ENCODE results near the gene VOPP1.

DNA sequence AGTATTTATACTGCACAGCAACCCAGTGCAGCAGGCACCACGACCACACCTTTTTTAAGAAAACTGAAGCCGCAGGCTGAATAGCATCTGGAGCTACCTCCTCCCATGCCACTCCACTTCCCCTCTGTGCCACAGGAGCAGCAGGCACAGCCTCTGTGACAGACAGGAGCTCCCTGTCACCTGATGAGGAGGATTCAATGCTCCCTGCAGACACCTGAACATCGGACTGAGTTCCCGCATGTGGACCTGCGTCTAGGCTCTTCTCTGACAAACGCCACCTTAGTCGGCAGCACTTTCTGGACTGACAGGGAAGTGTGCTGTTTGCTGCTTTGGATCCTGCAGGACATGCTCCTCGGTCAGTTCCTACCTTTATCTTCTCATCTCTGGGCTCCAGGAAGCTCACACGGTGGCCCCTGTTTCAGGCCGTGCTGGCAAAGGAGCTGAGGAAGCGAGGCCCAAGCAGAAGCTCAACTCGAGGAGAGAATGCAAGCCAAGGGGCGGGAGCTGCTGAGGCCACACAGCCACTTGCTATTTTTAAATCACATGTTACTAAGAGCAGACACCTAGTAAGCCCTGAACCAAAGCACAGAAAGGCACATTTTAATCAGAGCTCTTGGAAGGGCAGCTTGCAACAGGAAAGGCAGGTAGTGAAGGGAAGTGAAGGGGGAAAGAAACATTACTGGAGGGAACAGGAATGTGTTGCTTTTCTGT, 56.6 kb downstream of the VOPP1 start:
- no peak for TF ChIP-seq JUND (IDR thresholded peaks at IDR 0.05)
- TF ChIP-seq POLR2AphosphoS5 (IDR thresholded peaks at IDR 0.05; ENCODE audit: low read depth, low read length): no peak
- TF ChIP-seq, protein P1, sequence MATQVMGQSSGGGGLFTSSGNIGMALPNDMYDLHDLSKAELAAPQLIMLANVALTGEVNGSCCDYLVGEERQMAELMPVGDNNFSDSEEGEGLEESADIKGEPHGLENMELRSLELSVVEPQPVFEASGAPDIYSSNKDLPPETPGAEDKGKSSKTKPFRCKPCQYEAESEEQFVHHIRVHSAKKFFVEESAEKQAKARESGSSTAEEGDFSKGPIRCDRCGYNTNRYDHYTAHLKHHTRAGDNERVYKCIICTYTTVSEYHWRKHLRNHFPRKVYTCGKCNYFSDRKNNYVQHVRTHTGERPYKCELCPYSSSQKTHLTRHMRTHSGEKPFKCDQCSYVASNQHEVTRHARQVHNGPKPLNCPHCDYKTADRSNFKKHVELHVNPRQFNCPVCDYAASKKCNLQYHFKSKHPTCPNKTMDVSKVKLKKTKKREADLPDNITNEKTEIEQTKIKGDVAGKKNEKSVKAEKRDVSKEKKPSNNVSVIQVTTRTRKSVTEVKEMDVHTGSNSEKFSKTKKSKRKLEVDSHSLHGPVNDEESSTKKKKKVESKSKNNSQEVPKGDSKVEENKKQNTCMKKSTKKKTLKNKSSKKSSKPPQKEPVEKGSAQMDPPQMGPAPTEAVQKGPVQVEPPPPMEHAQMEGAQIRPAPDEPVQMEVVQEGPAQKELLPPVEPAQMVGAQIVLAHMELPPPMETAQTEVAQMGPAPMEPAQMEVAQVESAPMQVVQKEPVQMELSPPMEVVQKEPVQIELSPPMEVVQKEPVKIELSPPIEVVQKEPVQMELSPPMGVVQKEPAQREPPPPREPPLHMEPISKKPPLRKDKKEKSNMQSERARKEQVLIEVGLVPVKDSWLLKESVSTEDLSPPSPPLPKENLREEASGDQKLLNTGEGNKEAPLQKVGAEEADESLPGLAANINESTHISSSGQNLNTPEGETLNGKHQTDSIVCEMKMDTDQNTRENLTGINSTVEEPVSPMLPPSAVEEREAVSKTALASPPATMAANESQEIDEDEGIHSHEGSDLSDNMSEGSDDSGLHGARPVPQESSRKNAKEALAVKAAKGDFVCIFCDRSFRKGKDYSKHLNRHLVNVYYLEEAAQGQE (IDR thresholded peaks at IDR 0.05; ENCODE audit: low read depth): no peak
- TF ChIP-seq CTCF (IDR thresholded peaks at IDR 0.05 in 2 of 3, conservative IDR thresholded peaks at IDR 0.05 in 1 of 3; ENCODE audit: borderline replicate concordance in 1 of 3, insufficient read depth in 1 of 3, low read depth in 2 of 3, low read length in 2 of 3): no peak

Measured in HCT116 (cell line).